Activated T-cell treated with anti-CD3 and anti-CD28 coated beads for 1 hour (primary cell): Measurements from ENCODE around the gene MAPK11.

Experiments used
- DNase-seq: peaks from one replicate; pipeline ENCODE4 v3.0.0-alpha.2; 2020; ENCODE audit warnings: low read depth

The MAPK11 gene

DNA sequence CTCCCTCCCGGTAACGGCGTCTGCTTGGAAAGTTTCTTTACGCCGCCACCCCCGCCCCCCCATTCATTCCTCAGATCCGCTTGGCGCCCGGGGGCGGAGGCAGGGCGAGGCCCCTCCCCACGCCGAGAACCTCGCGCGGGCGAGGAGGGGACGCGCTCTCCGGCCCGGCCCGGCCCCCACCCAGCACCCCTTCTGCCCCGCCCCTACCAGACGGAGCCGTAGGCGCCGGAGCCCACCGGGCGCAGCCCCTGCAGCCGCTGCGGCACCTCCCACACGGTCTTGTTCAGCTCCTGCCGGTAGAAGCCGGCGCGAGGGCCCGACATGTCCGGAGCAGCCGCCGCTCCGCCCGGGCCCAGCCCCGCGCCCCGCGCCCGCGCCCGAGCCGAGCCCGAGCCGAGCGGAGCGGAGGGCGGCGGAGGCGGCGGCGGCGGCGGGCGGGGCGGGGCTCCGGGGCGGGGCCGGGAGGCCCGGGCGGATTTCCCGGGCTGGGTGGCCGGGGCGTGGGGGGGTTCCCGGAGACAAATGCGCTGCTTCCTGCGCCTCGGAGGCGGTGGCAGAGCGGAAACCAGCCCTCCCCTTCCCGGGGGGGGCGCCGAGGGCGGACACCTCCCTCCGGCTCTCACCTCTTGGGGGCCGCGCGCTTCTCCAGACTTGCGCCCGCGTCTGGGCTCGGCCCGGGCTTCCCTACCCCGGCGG lies at the start of gene MAPK11:
Gene MAPK11, minus strand, starts transcription at position 411 of the 696 bp plus-strand sequence. Its CDS starts 88 bp downstream, at position 323.
- peak; percentile 57 for DNase-seq

DNA sequence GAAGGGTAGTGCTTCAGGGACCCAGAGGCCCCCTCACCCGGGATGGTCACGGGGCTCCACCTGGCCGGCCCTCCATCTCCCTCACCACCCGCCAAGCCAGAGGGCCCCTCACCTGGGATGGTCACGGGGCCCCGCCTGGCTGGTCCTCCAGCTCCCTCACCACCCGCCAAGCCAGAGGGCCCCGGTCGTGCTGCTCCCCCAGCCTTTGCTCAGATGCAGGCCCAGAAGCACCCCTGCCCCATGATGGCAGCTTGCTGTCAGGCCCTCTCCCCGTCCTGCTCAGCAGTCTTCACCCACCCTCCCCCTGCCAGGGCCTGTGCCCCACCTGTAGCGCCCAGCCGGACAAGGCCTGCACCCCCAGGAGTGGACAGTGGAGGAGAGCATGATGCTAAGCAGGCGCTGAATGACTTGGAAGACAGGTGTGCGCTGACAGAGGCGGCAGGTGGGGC lies 49.3 kb upstream of the MAPK11 start:
- DNase-seq: no peak

- DNase-seq: no peak
These were observed 48.7 kb upstream of the MAPK11 start for GRCh38 chr22:50318698-50319411.

DNA sequence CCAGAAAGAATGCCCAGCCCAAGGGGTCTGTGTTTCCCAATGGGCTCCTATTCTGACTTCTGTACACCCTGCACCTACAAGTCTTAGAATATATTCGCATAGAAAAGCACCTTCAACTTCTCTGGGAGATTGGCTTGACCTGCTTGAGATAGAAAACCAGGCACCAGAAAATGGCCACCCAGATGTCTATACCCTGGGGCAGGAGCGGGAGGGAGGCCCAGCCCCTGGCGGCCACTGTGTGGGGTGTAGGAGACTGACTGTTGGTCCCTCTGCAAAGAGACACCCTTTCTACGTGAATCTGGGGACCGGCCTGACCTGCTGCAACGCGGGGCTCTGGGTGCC lies 48.1 kb upstream of the MAPK11 start:
- DNase-seq: no peak

GRCh38 chr22:50317674-50318073 lies 47.5 kb upstream of the MAPK11 start:
- DNase-seq: no peak

DNA sequence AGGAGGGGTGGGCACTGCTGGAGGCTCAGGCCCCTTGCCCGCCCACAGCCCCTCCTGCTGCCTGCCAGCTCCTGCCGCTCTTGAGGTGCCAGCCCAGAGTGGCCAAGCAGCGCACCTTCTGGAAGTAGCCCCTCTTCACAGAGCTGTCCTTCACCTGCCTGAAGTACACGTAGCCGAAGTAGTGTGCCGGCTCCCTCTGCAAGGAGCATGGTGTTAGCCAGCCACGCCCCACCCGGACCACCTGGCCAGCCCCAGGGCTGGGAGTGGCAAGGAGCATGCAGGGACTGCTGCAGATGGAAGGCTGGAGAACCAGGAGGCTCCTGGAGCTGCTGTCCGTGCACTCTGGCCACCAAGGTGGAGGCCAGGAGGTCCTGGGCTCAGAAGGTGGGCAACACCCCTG lies 47.0 kb upstream of the MAPK11 start:
- no peak for DNase-seq

- DNase-seq: no peak
These were observed 46.2 kb upstream of the MAPK11 start for GRCh38 chr22:50316114-50317065.

DNA sequence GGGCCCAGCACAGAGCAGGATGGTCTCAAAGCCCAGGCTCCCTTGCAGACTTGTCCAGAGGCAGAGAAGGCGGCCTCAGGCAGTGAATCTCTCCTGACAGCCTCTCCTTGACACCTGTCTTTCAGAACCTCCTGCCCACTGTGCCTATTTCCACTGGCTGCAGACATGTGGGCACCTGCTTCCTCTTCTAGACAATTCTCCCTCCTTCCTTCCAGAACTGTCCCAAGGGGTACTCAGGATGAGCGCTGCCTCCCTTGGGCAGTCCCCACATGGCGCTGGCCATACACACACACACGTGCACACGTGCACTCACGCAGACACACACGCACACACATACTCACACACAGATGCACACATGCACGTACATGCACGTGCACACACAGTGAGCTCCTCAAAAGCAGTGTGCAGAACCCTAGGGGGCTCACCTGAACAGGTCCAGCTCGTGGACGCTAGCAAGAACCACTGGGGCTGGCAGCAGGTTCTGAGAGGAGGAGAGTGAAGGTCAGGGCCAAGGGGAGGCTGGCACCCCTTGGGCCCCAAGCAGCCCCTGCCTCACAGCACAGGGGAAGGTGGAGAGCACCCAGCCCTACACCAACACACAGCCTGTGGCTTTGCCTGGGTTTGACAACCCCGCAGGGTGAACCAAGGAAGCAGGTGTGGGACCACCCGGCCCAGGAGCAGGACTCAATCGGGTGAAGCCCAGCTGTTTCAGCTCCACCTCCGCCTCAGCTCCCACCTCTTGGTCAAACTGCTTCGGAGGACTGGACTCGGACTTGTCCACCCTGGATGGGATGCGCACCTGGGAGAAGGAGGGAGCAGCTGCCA lies 45.3 kb upstream of the MAPK11 start:
- DNase-seq: no peak

DNA sequence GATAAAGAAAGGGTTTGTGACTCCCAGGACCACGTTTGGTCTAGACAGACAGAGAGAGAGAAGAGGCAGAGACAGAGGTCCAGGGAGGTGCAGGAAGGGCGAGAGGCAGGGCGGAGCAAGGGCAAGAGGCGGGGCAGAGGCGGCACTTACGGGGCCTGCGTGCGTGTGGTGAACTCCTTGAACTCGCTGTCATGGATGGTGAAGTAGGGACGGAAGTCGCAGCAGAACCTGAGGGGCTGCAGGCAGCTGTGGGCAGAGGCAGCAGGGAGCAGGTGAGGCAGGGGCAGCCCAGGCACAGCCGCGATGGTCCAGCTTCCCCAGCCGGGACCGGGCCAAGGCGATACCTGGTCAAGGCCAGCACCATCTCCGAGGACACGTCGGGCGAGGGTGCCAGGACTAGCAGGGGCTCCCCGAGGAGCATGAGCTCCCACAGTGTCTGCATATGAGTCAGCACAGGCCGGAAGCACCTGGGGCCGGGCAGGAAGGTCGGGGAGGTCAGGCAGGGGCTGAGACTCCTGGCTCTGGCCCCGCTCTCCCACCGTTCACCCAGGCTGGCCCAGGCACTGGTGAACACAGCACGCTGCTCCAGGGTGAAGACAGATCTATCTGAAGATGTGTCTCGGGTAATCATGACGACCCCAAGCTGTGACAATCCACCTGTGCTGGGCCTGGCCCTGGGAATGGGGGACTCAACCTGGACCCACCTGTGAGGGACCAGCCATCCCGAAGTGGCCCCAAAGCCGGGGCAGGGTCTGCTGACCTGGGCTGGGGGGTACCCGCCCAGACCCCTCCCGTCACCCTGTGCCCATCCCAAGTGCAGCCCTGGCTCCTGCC lies 44.5 kb upstream of the MAPK11 start:
- DNase-seq: peak; percentile 64

- DNase-seq: no peak
These were observed 43.9 kb upstream of the MAPK11 start for GRCh38 chr22:50314081-50314454.

DNA sequence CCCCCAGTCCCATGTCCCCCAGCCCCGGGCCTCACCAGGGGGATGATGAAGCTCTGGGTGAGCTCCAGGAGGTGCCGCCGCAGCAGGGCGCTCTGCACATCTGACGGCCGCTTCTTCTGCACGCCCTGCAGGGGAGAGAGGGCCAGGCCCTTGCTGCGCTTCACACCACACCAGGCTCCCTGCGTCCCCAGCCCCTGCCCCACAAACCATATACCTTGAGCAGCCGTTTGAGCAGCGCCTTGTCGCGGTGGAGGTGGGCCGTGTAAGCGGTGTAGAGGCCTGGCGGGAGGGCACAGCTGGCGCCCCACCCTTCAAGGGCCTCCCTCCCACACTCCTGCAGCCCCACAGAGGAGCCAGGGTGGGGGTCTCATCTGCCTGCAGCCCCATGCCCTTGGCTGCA lies 43.4 kb upstream of the MAPK11 start:
- no peak for DNase-seq

GRCh38 chr22:50313021-50313420 lies 42.8 kb upstream of the MAPK11 start:
- DNase-seq: no peak

DNA sequence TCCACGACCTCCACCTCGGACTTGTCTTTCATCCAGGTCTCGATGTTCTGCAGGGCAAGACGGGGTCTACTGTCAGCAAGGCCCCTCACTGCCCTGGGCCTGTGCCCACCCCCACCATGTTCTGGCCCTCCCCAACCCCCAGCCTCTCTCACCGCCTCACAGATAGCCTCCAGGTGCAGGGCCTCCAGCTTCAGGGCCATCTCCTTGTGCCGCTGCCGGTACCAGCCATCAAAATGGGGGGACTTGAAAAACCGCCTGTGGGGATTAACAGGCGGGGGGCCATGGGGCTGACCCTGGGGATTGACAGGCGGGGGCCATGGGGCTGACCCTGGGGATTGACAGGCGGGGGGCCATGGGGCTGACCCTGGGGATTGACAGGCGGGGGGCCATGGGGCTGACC lies 42.2 kb upstream of the MAPK11 start:
- no peak for DNase-seq

GRCh38 chr22:50311606-50312351 lies 41.6 kb upstream of the MAPK11 start:
- DNase-seq: no peak

- no peak for DNase-seq
These were observed 40.8 kb upstream of the MAPK11 start for GRCh38 chr22:50310949-50311444.

DNA sequence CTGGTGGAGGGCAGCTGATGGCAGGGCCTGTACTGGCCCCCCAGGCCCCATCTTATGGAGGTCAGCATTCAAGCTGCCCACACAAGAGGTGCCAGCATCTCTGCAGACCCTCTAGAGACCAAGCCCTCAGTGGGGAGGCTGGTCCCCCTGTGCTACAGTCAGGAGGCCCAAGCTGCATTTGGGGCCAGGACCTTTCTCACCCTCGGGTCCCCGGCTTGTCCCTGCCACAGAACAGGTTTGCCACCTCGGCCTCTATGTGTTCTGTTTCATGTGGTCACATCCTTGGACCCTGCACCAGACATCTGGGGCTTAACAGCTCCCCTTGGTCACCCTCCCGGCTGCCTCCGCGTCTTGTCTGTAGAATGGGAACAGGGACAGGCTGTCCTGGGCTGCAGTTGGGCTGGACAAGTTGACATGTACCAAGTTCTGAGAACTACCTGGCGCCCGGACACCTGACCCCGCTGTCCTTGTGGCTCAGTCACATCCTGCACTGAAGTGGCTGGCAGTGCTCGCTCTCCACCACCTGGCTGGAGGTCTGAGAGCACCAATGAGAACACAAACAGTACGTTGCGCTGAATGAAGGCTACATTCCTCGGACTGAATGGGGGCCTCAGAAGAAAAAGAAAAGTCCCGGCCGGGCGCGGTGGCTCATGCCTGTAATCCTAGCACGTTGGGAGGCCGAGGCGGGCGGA lies 40.0 kb upstream of the MAPK11 start:
- no peak for DNase-seq

DNA sequence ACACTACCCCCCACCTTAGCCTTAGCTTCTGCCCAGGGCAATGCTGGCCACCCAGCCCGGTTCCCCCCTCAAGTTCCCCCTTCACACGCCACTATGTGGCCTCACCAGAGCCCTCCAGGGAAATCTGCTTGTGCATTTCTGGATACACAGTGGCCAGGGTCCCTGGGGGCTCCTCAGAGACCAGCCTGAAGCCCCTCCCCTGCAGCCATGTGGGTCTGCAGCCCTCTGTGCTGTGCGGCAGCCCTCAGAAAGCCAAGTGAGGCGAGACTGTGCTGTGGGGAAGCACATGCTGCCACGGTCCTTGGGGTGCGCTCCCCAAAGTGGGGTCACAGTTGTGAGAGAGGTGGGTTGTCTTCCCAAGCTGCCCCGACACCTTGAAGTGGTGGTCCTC lies 39.4 kb upstream of the MAPK11 start:
- DNase-seq: no peak

- DNase-seq: no peak
These were observed 38.9 kb upstream of the MAPK11 start for GRCh38 chr22:50308986-50309600.

GRCh38 chr22:50308597-50308935 lies 38.4 kb upstream of the MAPK11 start:
- DNase-seq: no peak
